ENCODE measurements around the gene POMT1.

GRCh38 chr9:131473198-131473885 is 29.4 kb upstream of the POMT1 start:
- no peak for TF ChIP-seq EP300 (IDR thresholded peaks at IDR 0.05; ENCODE audit: borderline replicate concordance in 1 of 2, low read depth in 1 of 2, low read length in 1 of 2)
- no peak for TF ChIP-seq JUND (IDR thresholded peaks at IDR 0.05)
- no peak for TF ChIP-seq CTCF (IDR thresholded peaks at IDR 0.05)
- no peak for TF ChIP-seq TAF1 (IDR thresholded peaks at IDR 0.05; ENCODE audit: borderline replicate concordance, low read depth, low read length)
- no peak for TF ChIP-seq YY1 (IDR thresholded peaks at IDR 0.05; ENCODE audit: low read depth)
- TF ChIP-seq GATA2 (CRISPR knock-in tag; IDR thresholded peaks at IDR 0.05): no peak
- TF ChIP-seq NFIC (IDR thresholded peaks at IDR 0.05; ENCODE audit: borderline replicate concordance): no peak
